ENCODE measurements around the gene DYNLL2. TPM values are rescaled to one million over a fixed set of nuclear protein-coding genes. Genes with fewer than 3 reads are reported as not detected.

Gene DYNLL2
- total RNA-seq, 4 donors from 2014 or later: 6.1 to 37.8 (median 23.2) TPM

- no peak for DNase-seq
- Histone ChIP-seq H3K4me3 (no peak overlapping the region), H3K36me3 (no peaks in the 10 kb centered on the region), H3K4me1 (no peaks in the 10 kb centered on the region), H3K9me3 (no peaks in the 10 kb centered on the region), H3K27ac (no peak overlapping the region), H3K27me3 (no peaks in the 10 kb centered on the region)
- intact Hi-C loops (cut with DNase I; ENCODE audit: low total_unique reads): no loop called here
- TF ChIP-seq, protein P1, sequence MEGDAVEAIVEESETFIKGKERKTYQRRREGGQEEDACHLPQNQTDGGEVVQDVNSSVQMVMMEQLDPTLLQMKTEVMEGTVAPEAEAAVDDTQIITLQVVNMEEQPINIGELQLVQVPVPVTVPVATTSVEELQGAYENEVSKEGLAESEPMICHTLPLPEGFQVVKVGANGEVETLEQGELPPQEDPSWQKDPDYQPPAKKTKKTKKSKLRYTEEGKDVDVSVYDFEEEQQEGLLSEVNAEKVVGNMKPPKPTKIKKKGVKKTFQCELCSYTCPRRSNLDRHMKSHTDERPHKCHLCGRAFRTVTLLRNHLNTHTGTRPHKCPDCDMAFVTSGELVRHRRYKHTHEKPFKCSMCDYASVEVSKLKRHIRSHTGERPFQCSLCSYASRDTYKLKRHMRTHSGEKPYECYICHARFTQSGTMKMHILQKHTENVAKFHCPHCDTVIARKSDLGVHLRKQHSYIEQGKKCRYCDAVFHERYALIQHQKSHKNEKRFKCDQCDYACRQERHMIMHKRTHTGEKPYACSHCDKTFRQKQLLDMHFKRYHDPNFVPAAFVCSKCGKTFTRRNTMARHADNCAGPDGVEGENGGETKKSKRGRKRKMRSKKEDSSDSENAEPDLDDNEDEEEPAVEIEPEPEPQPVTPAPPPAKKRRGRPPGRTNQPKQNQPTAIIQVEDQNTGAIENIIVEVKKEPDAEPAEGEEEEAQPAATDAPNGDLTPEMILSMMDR (IDR thresholded peaks at IDR 0.05): no peak
- no peak for TF ChIP-seq POLR2A (IDR thresholded peaks at IDR 0.05)
Observed at GRCh38 chr17:58107306-58107705, 24.1 kb downstream of the DYNLL2 start.

DNA sequence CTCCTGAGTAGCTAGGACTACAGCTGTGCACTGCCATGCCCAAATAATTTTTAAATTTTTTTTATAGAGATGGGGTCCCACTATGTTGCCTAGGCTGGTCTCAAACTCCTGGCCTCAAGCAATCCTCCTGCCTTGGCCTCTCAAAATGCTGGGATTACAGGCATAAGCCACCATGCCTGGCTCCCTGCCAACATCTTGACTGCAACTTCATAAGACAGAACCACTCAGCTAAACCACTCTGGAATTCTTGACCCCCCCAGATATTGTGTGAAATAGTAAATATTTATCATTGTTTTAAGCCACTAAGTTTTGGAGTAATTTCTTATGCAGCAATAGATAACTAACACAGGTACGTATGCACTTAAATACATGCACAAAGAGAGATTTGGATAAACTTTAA, 26.0 kb downstream of the DYNLL2 start:
- intact Hi-C loops (cut with DNase I; ENCODE audit: low total_unique reads): no loop called here
- DNase-seq: no peak
- TF ChIP-seq, protein P1 (IDR thresholded peaks at IDR 0.05): no peak
- TF ChIP-seq POLR2A (IDR thresholded peaks at IDR 0.05): no peak
- Histone ChIP-seq H3K4me1 (no peaks in the 10 kb centered on the region), H3K4me3 (no peak overlapping the region), H3K9me3 (no peaks in the 10 kb centered on the region), H3K36me3 (no peaks in the 10 kb centered on the region), H3K27me3 (no peaks in the 10 kb centered on the region), H3K27ac (no peak overlapping the region)

DNA sequence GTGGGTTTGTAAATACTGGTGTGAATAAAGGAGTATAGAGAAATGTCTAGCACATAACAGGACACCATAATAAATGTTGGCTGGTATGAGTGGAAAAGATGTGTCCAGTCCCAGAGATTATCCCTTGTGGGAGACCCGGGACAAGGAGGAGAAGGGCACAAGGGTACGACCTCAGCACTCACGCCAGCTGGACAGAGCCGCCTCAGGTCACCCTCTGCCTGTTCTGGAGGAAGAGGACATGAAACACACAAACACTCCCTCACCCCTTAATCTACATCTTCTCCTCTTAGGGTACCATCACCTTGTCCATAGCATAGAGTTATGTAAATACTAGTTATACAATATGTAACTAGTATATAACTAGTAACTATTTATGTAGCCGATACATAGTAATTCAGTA, 26.8 kb downstream of the DYNLL2 start:
- no peak overlapping the region for H3K4me3 ChIP-seq
- intact Hi-C loops (cut with DNase I; ENCODE audit: low total_unique reads): no loop called here
- DNase-seq: no peak
- H3K36me3 ChIP-seq: no peaks in the 10 kb centered on the region
- H3K27ac ChIP-seq: no peak overlapping the region
- H3K9me3 ChIP-seq: no peaks in the 10 kb centered on the region
- TF ChIP-seq, protein P1 (IDR thresholded peaks at IDR 0.05): no peak
- TF ChIP-seq POLR2A (IDR thresholded peaks at IDR 0.05): no peak
- no peaks in the 10 kb centered on the region for H3K4me1 ChIP-seq
- H3K27me3 ChIP-seq: no peaks in the 10 kb centered on the region

- H3K4me1 ChIP-seq: no peaks in the 10 kb centered on the region
- H3K4me3 ChIP-seq: no peak overlapping the region
- DNase-seq: no peak
- H3K9me3 ChIP-seq: no peaks in the 10 kb centered on the region
- no peak overlapping the region for H3K27ac ChIP-seq
- no peak for TF ChIP-seq POLR2A (IDR thresholded peaks at IDR 0.05)
- TF ChIP-seq, protein P1 (IDR thresholded peaks at IDR 0.05): no peak
- intact Hi-C loops (cut with DNase I; ENCODE audit: low total_unique reads): no loop called here
- H3K36me3 ChIP-seq: no peaks in the 10 kb centered on the region
- H3K27me3 ChIP-seq: no peaks in the 10 kb centered on the region
Observed at GRCh38 chr17:58111676-58112075, 28.5 kb downstream of the DYNLL2 start.

DNA sequence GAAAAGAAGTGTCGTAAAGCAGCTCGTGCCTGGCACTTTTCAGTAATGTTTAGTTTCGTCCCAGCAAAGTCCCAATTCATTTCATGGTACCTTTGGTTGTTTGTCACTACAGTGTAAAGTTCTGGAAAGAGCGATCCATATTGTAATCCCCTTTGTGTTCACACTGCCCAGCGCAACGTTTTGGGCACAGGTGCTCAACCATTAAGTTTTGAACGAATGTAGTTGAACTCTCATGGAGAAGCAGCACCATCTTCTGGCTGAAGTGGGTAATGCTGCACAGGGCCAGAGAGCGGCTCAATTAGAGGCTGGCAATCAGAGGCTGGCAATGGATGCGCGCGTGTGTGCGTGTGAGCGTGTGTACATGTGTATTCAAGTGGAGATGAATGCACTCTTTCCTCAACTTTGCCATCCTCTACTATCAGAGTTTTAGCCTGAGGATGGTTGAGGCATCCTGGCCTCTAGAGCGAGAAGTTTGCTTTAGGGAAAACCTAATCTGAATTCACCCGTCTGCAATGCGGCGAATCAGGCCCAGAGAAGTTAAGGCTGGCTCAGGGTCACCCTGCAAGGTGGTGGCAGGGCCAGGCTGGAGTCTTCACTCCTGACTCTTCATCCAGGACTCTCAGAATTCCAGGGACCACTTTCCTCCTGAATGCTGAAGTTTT, 29.9 kb downstream of the DYNLL2 start:
- TF ChIP-seq, protein P1 (IDR thresholded peaks at IDR 0.05): peak; percentile 83 to 93 (median 92)
- TF ChIP-seq POLR2A (IDR thresholded peaks at IDR 0.05): no peak
- DNase-seq: peak; percentile 76 to 77
- intact Hi-C loops (cut with DNase I; ENCODE audit: low total_unique reads): no loop called here
- Histone ChIP-seq H3K36me3 (no peaks in the 10 kb centered on the region), H3K27ac (no peak overlapping the region), H3K4me1 (no peaks in the 10 kb centered on the region), H3K9me3 (no peaks in the 10 kb centered on the region), H3K4me3 (no peak overlapping the region), H3K27me3 (no peaks in the 10 kb centered on the region)

Measured in uterus (tissue), 4 donors.